Measurements from ENCODE around the gene CCKAR. TPM values are rescaled to one million over a fixed set of nuclear protein-coding genes. Genes with fewer than 3 reads are reported as not detected.
A peak's percentile ranks its signal among the peaks of the same experiment; 100 is the strongest.

CCKAR gene
- total and polyA plus RNA-seq, 2 of the 13 experiments (the other 11 are each of a cell fraction or from before 2014, with no cell fraction given) = not detected

DNA sequence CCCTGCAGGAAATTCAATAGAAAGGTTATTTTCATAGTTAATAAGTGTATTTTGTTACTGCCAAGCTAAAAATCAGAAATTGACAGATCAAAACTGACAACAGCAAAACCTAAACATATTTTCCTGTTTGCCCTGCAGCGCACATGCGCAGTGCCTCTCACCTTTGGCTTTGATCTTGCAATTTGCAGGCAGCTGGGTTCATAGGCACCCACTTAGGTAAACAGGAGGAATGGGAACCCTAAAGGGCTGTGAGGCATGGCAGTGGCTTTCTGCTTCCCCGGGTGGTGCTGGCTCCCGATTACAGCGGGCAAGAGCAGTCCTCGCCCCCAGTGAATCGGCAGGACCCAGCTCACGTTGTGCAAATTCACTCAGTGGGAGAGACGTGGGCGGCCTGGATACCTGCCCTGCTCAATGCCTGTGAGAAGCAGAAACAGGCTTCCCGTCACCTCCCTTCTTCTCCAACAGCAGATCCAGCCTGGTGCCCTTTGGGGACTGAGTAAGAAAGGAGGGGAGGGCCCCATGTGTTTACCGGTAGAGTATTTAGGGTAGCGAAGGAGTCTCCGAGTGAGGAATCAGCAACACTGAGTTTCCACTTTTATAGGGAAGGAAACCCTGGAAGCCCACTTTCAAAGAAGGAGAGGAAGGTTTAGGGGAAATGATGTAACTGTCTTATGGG lies 25.7 kb downstream of the CCKAR start:
- FAIRE-seq (peak; percentile 21), ATAC-seq (peak; percentile 81), DNase-seq (ENCODE audit: low spot score) (peak; percentile 21)
- peak overlapping the region; percentile 27; the same call in 1 of the 2 replicates for H3K9ac ChIP-seq (ENCODE audit: insufficient read depth, low read depth, low read length)
- intact Hi-C loops (cut with micrococcal nuclease; ENCODE audit: unreplicated experiment) (no loop called here), in situ Hi-C loops (cut with HindIII; ENCODE audit: extremely low pct_ligation_motif_present, low pct_unique_long_range_greater_than_20kb) (loop anchor here (10.0 kb wide), 1 partner anchor 260 kb away; no protein-coding TSS in a partner anchor)
- peak overlapping the region; percentile 46 to 59 (median 59) for H3K4me3 ChIP-seq (replicated peaks in 1 of 3; ENCODE audit: insufficient read depth in 1 of 3, low read depth in 2 of 3, low read length in 3 of 3)
- H3K79me2 ChIP-seq (ENCODE audit: insufficient read depth, low read length) = no peaks in the 10 kb centered on the region
- peak overlapping the region; percentile 94 for H3K4me2 ChIP-seq (ENCODE audit: low read depth, low read length)
- CTCF ChIA-PET (ENCODE audit: low intra/inter-chr PET ratio, low total read pairs) = no interaction called here
- POLR2A ChIA-PET = no interaction called here
- H3K9me3 ChIP-seq (ENCODE audit: low read length) = no peaks in the 10 kb centered on the region
- H3K27ac ChIP-seq (ENCODE audit: extremely low read length, insufficient read depth, low read length) = no peak overlapping the region
- 16% methylated on average over 14 of the region's 14 CpGs for WGBS (ENCODE audit: low lambda C conversion rate)
- H3K27me3 ChIP-seq (ENCODE audit: control insufficient read depth in 1 of 2, insufficient read depth in 2 of 2, low read length in 2 of 2) = no peaks in the 10 kb centered on the region; a peak in 2 of 5 replicates
- H2AFZ ChIP-seq (ENCODE audit: low read length) = no peak overlapping the region
- H3K36me3 ChIP-seq (replicated peaks in 1 of 2; ENCODE audit: control insufficient read depth in 1 of 2, insufficient read depth in 2 of 2, low read length in 2 of 2) = no peaks in the 10 kb centered on the region
- no peaks in the 10 kb centered on the region for H4K20me1 ChIP-seq (ENCODE audit: insufficient read depth, low read length)
- H3K4me1 ChIP-seq (ENCODE audit: insufficient read depth, low read length) = peaks cover 17% of the 10 kb centered on the region
- no TSS peak for BruUV-seq (replicated peaks)
- TF ChIP-seq ZNF501 (CRISPR knock-in tag; IDR thresholded peaks at IDR 0.05) = no peak
- TF ChIP-seq TSC22D2 (CRISPR knock-in tag; IDR thresholded peaks at IDR 0.05; ENCODE audit: borderline replicate concordance) = 0 out of 2 replicates have a peak, but pooled peaks have one; percentile 39
- TF ChIP-seq NR2F6 (IDR thresholded peaks at IDR 0.05) = 0 out of 2 replicates have a peak, but pooled peaks have one; percentile 15
- TF ChIP-seq NR2F6 (CRISPR knock-in tag; IDR thresholded peaks at IDR 0.05) = peak; percentile 23; the same call in 1 of the 2 replicates
- TF ChIP-seq CENPT (CRISPR knock-in tag; IDR thresholded peaks at IDR 0.05; ENCODE audit: low read depth) = 0 out of 2 replicates have a peak, but pooled peaks have one; percentile 34
- TF ChIP-seq, protein P1, sequence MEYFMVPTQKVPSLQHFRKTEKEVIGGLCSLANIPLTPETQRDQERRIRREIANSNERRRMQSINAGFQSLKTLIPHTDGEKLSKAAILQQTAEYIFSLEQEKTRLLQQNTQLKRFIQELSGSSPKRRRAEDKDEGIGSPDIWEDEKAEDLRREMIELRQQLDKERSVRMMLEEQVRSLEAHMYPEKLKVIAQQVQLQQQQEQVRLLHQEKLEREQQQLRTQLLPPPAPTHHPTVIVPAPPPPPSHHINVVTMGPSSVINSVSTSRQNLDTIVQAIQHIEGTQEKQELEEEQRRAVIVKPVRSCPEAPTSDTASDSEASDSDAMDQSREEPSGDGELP (IDR thresholded peaks at IDR 0.05; ENCODE audit: borderline replicate concordance, low read depth) = peak; percentile 60; the same call in 1 of the 2 replicates
- peak; percentile 53; the same call in 1 of the 2 replicates for TF ChIP-seq ATF7-NPFF (CRISPR knock-in tag; IDR thresholded peaks at IDR 0.05; ENCODE audit: low read depth)
- TF ChIP-seq TCF7 (IDR thresholded peaks at IDR 0.05; ENCODE audit: low read depth) = peak; percentile 68
- TF ChIP-seq, protein P2, sequence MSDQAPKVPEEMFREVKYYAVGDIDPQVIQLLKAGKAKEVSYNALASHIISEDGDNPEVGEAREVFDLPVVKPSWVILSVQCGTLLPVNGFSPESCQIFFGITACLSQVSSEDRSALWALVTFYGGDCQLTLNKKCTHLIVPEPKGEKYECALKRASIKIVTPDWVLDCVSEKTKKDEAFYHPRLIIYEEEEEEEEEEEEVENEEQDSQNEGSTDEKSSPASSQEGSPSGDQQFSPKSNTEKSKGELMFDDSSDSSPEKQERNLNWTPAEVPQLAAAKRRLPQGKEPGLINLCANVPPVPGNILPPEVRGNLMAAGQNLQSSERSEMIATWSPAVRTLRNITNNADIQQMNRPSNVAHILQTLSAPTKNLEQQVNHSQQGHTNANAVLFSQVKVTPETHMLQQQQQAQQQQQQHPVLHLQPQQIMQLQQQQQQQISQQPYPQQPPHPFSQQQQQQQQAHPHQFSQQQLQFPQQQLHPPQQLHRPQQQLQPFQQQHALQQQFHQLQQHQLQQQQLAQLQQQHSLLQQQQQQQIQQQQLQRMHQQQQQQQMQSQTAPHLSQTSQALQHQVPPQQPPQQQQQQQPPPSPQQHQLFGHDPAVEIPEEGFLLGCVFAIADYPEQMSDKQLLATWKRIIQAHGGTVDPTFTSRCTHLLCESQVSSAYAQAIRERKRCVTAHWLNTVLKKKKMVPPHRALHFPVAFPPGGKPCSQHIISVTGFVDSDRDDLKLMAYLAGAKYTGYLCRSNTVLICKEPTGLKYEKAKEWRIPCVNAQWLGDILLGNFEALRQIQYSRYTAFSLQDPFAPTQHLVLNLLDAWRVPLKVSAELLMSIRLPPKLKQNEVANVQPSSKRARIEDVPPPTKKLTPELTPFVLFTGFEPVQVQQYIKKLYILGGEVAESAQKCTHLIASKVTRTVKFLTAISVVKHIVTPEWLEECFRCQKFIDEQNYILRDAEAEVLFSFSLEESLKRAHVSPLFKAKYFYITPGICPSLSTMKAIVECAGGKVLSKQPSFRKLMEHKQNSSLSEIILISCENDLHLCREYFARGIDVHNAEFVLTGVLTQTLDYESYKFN (CRISPR knock-in tag; conservative IDR thresholded peaks at IDR 0.05) = peak; percentile 42
- TF ChIP-seq, protein P3, sequence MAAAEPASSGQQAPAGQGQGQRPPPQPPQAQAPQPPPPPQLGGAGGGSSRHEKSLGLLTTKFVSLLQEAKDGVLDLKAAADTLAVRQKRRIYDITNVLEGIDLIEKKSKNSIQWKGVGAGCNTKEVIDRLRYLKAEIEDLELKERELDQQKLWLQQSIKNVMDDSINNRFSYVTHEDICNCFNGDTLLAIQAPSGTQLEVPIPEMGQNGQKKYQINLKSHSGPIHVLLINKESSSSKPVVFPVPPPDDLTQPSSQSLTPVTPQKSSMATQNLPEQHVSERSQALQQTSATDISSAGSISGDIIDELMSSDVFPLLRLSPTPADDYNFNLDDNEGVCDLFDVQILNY (CRISPR knock-in tag; conservative IDR thresholded peaks at IDR 0.05) = no peak
- no peak for TF ChIP-seq PCBP1 (IDR thresholded peaks at IDR 0.05; ENCODE audit: borderline replicate concordance, low read depth, low read length)
- peak; percentile 77 for TF ChIP-seq PPARG (CRISPR knock-in tag; conservative IDR thresholded peaks at IDR 0.05)
- no peak for TF ChIP-seq TCF7L2 (IDR thresholded peaks at IDR 0.05; ENCODE audit: low read depth, low read length)
- 0 out of 2 replicates have a peak, but pooled peaks have one; percentile 12 for TF ChIP-seq ZNF644 (CRISPR knock-in tag; IDR thresholded peaks at IDR 0.05; ENCODE audit: low read depth)
- TF ChIP-seq ARID2 (CRISPR knock-in tag; IDR thresholded peaks at IDR 0.05; ENCODE audit: borderline replicate concordance) = no peak
- 0 out of 2 replicates have a peak, but pooled peaks have one; percentile 13 for TF ChIP-seq RXRB (CRISPR knock-in tag; IDR thresholded peaks at IDR 0.05; ENCODE audit: borderline replicate concordance)
- TF ChIP-seq, protein P4, sequence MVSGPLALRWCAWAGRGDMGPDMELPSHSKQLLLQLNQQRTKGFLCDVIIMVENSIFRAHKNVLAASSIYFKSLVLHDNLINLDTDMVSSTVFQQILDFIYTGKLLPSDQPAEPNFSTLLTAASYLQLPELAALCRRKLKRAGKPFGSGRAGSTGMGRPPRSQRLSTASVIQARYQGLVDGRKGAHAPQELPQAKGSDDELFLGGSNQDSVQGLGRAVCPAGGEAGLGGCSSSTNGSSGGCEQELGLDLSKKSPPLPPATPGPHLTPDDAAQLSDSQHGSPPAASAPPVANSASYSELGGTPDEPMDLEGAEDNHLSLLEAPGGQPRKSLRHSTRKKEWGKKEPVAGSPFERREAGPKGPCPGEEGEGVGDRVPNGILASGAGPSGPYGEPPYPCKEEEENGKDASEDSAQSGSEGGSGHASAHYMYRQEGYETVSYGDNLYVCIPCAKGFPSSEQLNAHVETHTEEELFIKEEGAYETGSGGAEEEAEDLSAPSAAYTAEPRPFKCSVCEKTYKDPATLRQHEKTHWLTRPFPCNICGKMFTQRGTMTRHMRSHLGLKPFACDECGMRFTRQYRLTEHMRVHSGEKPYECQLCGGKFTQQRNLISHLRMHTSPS (CRISPR knock-in tag; IDR thresholded peaks at IDR 0.05; ENCODE audit: low read depth) = peak; percentile 27; the same call in 1 of the 2 replicates

Data from HepG2 (cell line).